HEK293T (cell line): Measurements from ENCODE around the gene MSH5.
"Not testable (repeated sequence)": the region's sequence is repeated elsewhere in the genome, so short reads cannot be mapped to it uniquely, and the experiment has no call there.

Experiments used
- CTCF ChIA-PET: fragments of 350-600 bp; formaldehyde crosslinking; extraction: SDS; loops from one replicate; lab custom pipeline; 2021; ENCODE audit warnings: antibody characterized with exemption, inconsistent platforms; lab: Yijun Ruan, JAX
- POLR2A ChIA-PET: fragments of 350-600 bp; formaldehyde crosslinking; extraction: SDS; loops from one replicate; lab custom pipeline; 2020; ENCODE audit warnings: antibody characterized with exemption, inconsistent platforms; lab: Yijun Ruan, JAX
- DNase-seq: peaks from one replicate; pipeline ENCODE4 v3.0.0; 2012; ENCODE audit warnings: mixed read lengths; ENCODE audit errors: extremely low spot score
- ARNT ChIP-seq: fragments of 450-650 bp; IDR thresholded peaks from 2 replicates; pipeline ENCODE4 v1.6.1; 2017; ENCODE audit warnings: mild to moderate bottlenecking
- BHLHE40 ChIP-seq: fragments of 450-650 bp; IDR thresholded peaks from 2 replicates; pipeline ENCODE4 v1.6.1; 2016; ENCODE audit warnings: mild to moderate bottlenecking, moderate library complexity, borderline replicate concordance
- CTBP1 ChIP-seq: fragments of 450-650 bp; IDR thresholded peaks from 2 replicates; pipeline ENCODE4 v1.6.1; 2016; ENCODE audit warnings: borderline replicate concordance
- ELF4 ChIP-seq: fragments of 450-650 bp; IDR thresholded peaks from 2 replicates; pipeline ENCODE4 v1.6.1; 2017; ENCODE audit warnings: antibody characterized with exemption
- FOXA1 ChIP-seq: fragments of 450-650 bp; IDR thresholded peaks from 2 replicates; pipeline ENCODE4 v1.6.1; 2016; ENCODE audit warnings: mild to moderate bottlenecking
- FOXK2 ChIP-seq: fragments of 450-650 bp; IDR thresholded peaks from 2 replicates; pipeline ENCODE4 v1.6.1; 2016; ENCODE audit warnings: mild to moderate bottlenecking
- FOXM1 ChIP-seq: fragments of 450-650 bp; IDR thresholded peaks from 2 replicates; pipeline ENCODE4 v1.6.1; 2017; ENCODE audit warnings: mild to moderate bottlenecking, borderline replicate concordance
- HDGF ChIP-seq: fragments of 450-650 bp; IDR thresholded peaks from 2 replicates; pipeline ENCODE4 v1.6.1; 2017; ENCODE audit warnings: antibody characterized with exemption, borderline replicate concordance
- L3MBTL2 ChIP-seq: fragments of 450-650 bp; conservative IDR thresholded peaks from 2 replicates; pipeline ENCODE4 v1.6.1; 2016; ENCODE audit warnings: mild to moderate bottlenecking
- LEF1 ChIP-seq: fragments of 450-650 bp; IDR thresholded peaks from 2 replicates; pipeline ENCODE4 v1.6.1; 2017; ENCODE audit warnings: mild to moderate bottlenecking, borderline replicate concordance
- NFRKB ChIP-seq: fragments of 450-650 bp; IDR thresholded peaks from 2 replicates; pipeline ENCODE4 v1.6.1; 2016; ENCODE audit warnings: mild to moderate bottlenecking, moderate library complexity
- PKNOX1 ChIP-seq: fragments of 450-650 bp; IDR thresholded peaks from 2 replicates; pipeline ENCODE4 v1.6.1; 2016
- SP1 ChIP-seq: fragments of 450-650 bp; IDR thresholded peaks from 2 replicates; pipeline ENCODE4 v1.6.1; 2017
- SUZ12 ChIP-seq: fragments of 450-650 bp; IDR thresholded peaks from 2 replicates; pipeline ENCODE4 v1.6.1; 2016; ENCODE audit warnings: mild to moderate bottlenecking
- TARDBP ChIP-seq: fragments of 450-650 bp; IDR thresholded peaks from 2 replicates; pipeline ENCODE4 v1.6.1; 2016
- ZNF384 ChIP-seq: fragments of 450-650 bp; IDR thresholded peaks from 2 replicates; pipeline ENCODE4 v1.6.1; 2016

Gene MSH5

DNA sequence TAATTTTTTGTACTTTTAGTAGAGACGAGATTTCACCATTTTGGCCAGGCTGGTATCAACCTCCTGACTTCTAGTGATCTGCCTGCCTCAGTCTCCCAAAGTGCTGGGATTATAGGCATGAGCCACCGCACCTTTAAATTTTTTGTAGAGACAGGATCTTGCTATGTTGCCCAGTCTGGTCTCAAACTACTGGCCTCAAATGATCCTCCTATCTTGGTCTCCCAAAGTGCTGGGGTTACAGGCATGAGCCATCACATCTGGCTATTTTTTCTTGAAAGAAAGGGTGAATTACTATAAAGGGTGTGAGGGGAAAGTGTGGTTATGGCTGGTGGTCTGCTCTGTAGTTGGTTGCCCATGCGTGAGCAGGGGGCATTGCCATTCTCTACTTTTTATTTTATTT, 31.6 kb upstream of the MSH5 start:
- DNase-seq: no peak
- CTCF ChIA-PET: no interaction called here
- TF ChIP-seq ZNF384 (no peak), FOXK2 (no peak), FOXA1 (no peak), TARDBP (no peak), FOXM1 (no peak), NFRKB (no peak), SP1 (no peak), ARNT (no peak), PKNOX1 (no peak), ELF4 (no peak), CTBP1 (no peak), LEF1 (no peak), L3MBTL2 (no peak), HDGF (no peak)
- POLR2A ChIA-PET: no interaction called here

- POLR2A ChIA-PET, DNase-seq: not testable (repeated sequence)
- CTCF ChIA-PET: interaction anchor here (0.7 kb wide), 1 partner anchor 133 kb away, joined by 3 read pairs; no protein-coding TSS in a partner anchor
Observed at GRCh38 chr6:31709157-31709556, 30.6 kb upstream of the MSH5 start.

DNA sequence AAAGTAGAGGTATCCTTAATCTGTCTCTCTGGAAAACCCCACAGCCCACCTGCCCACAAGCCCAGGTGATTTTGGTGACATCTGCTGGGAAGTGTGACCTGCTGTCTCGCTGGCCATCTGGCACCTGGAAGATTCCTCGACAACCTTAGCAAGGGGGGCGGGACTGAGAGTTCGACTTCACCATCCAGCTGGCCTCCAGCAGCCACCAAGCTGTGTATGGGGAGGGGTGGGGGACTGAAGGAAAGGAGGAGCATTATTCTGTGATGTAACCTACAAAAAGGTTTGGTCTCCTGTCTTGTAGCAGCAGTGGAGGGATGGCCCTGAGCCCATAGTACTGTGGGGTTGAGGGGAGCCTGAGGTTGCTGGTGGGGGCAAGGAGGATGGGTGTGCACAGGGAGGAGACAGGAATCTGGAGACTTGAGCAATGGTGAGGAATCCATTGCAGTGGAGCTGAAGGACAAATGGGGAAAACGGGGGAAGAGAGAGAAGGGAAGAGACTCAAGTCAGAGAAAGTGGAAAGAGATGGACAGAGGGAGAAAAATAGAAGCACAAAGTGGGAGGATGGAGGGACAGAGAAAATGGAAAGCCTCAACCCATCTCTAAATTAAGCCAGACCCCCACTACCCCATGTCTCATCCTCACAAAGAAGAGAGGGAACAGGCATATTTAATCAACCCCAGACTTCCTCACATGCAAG, 29.1 kb upstream of the MSH5 start:
- TF ChIP-seq SUZ12 (no peak), PKNOX1 (no peak), SP1 (no peak), CTBP1 (no peak), FOXA1 (no peak), FOXK2 (no peak), L3MBTL2 (no peak), TARDBP (no peak), ARNT (no peak), LEF1 (no peak), NFRKB (no peak)
- no peak for DNase-seq
- ChIA-PET CTCF (interaction anchor here (0.7 kb wide), 1 partner anchor 169 kb away, joined by 4 read pairs; no protein-coding TSS in a partner anchor), POLR2A (interaction anchor here (0.9 to 5.2 kb wide), 3 partner anchors 7 to 104 kb away, joined by 3 to 43 read pairs (median 4); partner anchors contain the start of genes ABHD16A, DDAH2, HSPA1A and HSPA1L)

DNA sequence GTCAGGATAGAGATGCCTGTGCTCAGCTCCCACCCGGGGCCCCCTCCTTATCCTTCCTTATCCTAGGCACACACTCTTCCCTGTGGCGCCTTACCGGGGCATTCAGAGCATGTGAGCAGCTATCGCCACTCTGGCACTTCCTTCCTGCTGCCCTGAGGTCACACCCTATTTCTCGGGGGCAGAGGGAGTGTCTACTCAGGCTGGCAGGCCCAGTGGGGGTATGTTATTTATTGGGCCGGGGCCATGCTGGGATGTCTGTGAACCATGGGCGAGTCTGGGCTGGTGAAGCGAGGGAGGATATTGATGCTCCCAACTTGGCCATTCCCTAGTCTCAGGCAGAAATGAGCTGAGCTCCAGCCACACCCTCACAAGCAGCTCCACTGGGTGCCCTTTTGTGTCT, 28.6 kb upstream of the MSH5 start:
- no peak for DNase-seq
- ChIA-PET CTCF (interaction anchor here (0.7 to 0.8 kb wide), 2 partner anchors 119 to 170 kb away, joined by 3 to 4 read pairs; no protein-coding TSS in a partner anchor), POLR2A (interaction anchor here (0.9 to 5.2 kb wide), 4 partner anchors 8 to 104 kb away, joined by 3 to 43 read pairs (median 5); partner anchors contain the start of genes ABHD16A, DDAH2, HSPA1A and HSPA1L)
- TF ChIP-seq ELF4 (no peak), NFRKB (no peak), LEF1 (no peak), PKNOX1 (no peak), FOXA1 (no peak), SUZ12 (no peak), BHLHE40 (no peak), FOXK2 (no peak), ARNT (no peak), ZNF384 (no peak)

DNA sequence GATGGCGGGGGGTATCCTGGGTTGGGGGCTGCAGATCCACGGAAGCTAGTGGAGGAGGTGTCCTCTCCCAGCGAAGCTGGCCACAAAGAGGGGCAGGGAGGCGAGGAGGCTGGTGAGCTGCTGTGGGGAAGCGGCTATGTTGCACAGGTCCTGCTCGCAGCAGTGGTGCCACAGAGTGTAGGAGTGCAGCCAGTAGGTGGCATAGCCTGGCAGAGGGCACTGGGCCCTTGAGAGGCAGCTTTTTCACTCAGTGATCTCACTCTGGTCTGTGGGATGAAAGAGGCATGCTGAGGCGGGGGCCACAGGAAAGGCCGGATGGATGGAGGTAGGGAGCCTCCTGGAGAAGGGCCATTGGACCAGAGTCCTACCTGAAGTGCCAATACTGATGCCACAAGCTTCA, 27.5 kb upstream of the MSH5 start:
- no peak for DNase-seq
- CTCF ChIA-PET: no interaction called here
- no peak for TF ChIP-seq BHLHE40
- TF ChIP-seq FOXM1: no peak
- TF ChIP-seq FOXA1: no peak
- no peak for TF ChIP-seq SP1
- no peak for TF ChIP-seq TARDBP
- no peak for TF ChIP-seq ZNF384
- no peak for TF ChIP-seq PKNOX1
- TF ChIP-seq FOXK2: no peak
- TF ChIP-seq SUZ12: no peak
- no peak for TF ChIP-seq L3MBTL2
- no peak for TF ChIP-seq ARNT
- no peak for TF ChIP-seq HDGF
- TF ChIP-seq NFRKB: no peak
- no peak for TF ChIP-seq CTBP1
- no peak for TF ChIP-seq LEF1
- TF ChIP-seq ELF4: no peak
- POLR2A ChIA-PET: interaction anchor here (1.3 to 5.2 kb wide), 2 partner anchors 9 to 27 kb away, joined by 6 to 43 read pairs; partner anchors contain the start of genes ABHD16A and MSH5
